Measurements from ENCODE around the gene SLC31A1.
"Not testable (repeated sequence)": the region's sequence is repeated elsewhere in the genome, so short reads cannot be mapped to it uniquely, and the experiment has no call there.

The SLC31A1 gene

DNA sequence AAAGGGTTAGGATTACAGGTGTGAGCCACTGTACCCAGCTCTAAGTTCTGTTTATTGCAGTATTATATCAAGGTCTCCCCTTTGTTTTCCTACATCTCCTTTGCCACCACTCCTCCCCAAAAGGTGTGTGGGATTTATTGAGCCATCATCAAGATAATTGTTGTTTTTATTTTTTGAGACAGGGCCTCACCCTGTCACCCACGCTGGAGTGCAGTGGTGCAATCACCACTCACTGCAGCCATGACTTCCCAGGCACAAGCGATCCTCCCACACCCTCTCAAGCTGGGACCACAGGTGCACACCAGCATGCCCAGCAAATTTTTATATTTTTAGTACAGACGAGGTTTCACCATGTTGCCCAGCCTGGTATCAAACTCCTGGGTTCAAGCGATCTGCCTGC is 24.6 kb downstream of the SLC31A1 start:
- Histone ChIP-seq H3K4me3 (no peak overlapping the region), H3K27ac (no peak overlapping the region)
- DNase-seq (ENCODE audit: low spot score): no peak
- TF ChIP-seq, protein P1, sequence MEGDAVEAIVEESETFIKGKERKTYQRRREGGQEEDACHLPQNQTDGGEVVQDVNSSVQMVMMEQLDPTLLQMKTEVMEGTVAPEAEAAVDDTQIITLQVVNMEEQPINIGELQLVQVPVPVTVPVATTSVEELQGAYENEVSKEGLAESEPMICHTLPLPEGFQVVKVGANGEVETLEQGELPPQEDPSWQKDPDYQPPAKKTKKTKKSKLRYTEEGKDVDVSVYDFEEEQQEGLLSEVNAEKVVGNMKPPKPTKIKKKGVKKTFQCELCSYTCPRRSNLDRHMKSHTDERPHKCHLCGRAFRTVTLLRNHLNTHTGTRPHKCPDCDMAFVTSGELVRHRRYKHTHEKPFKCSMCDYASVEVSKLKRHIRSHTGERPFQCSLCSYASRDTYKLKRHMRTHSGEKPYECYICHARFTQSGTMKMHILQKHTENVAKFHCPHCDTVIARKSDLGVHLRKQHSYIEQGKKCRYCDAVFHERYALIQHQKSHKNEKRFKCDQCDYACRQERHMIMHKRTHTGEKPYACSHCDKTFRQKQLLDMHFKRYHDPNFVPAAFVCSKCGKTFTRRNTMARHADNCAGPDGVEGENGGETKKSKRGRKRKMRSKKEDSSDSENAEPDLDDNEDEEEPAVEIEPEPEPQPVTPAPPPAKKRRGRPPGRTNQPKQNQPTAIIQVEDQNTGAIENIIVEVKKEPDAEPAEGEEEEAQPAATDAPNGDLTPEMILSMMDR (IDR thresholded peaks at IDR 0.05): no peak

DNA sequence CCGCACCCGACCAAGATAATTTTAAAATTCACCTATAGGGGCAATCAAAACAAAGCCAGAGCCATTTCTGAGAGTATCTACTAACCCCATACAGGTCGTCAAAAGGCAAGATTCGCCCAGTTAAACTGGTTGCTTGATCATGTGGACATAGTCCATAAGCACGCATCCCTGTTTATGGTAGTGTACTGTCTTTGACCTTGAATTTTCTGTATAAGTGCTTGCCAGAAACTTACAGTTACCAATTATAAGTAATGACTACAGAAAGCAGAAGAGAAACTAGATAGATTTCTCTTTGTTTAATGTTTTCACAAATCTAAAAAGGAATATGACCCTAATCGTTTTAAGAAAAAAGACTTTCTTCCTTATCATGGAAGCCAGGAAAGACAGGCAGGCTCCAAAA is 25.6 kb downstream of the SLC31A1 start:
- Histone ChIP-seq H3K4me3 (no peak overlapping the region), H3K27ac (no peak overlapping the region)
- no peak for DNase-seq (ENCODE audit: low spot score)
- TF ChIP-seq, protein P1 (IDR thresholded peaks at IDR 0.05): no peak

DNA sequence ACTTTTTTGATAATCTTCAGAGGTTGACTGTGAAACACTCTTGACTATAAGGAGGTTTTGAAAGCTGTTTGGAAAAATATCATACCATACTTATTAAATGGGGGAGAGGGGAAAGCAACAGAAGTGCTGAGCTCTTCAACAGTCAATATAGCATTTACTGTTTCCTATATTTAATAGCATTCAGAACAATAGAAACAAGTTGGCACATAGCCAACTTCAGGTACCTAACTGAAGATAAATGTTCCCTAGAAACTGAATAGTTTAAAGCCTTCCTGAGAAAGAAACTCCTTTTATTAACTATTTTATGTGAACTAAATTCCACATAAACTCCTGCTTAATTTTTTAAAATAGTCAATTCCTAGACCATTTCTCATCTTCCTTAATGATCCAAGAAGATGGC is 26.3 kb downstream of the SLC31A1 start:
- no peak for DNase-seq (ENCODE audit: low spot score)
- Histone ChIP-seq H3K4me3 (no peak overlapping the region), H3K27ac (no peak overlapping the region)
- TF ChIP-seq, protein P1 (IDR thresholded peaks at IDR 0.05): no peak

DNA sequence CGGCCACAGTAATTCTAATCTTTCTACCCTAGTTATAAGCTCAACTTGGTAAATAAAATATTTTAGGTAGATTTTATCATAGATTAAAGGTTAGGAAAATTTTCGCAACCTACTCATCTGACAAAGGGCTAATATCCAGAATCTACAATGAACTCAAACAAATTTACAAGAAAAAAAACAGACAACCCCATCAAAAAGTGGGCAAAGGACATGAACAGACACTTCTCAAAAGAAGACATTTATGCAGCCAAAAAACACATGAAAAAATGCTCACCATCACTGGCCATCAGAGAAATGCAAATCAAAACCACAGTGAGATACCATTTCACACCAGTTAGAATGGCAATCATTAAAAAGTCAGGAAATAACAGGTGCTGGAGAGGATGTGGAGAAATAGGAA is 28.3 kb downstream of the SLC31A1 start:
- DNase-seq (ENCODE audit: low spot score); H3K4me3 ChIP-seq: not testable (repeated sequence)

DNA sequence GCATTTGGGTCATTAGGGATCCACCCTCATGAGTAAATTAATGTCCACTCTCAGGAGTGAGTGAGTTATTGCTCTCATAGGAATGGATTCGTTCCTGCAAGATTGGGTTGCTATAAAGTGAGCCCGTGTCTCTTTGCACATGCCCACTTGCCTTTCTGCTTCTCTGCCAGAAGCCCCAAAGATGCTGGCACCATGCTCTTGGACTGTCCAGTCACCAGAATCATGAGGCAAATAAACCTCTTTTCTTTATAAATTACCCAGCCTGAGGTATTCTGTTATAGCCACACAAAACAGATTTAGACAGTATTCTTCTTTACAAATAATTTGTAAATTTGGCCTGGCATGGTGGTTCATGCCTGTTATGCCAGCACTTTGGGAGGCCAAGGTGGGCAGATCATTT is 29.5 kb downstream of the SLC31A1 start:
- Histone ChIP-seq H3K27ac (no peak overlapping the region), H3K4me3 (no peak overlapping the region)
- DNase-seq (ENCODE audit: low spot score): no peak
- TF ChIP-seq, protein P1 (IDR thresholded peaks at IDR 0.05): no peak

More for the DNA sequence above, 28.3 kb downstream of the SLC31A1 start:
- not testable (repeated sequence) for H3K27ac ChIP-seq

DNA sequence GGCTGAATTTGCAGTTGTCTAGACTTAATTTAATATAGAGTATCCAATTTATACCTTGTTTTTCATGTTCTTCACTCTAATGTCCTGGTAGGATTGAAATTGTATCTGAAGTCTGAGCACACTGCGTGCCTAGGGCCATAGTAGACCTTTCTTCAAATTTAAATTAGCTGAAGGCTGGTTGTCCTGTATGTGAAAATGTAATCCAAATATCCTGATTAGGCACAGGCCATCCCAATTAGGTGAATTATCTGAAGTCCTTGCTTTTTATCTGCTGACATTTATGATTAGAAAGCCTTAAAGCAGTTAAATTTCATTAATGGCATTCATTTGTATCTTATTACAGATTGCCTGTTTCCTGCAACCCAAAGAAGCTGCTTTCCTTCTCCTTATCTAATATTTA is 33.6 kb downstream of the SLC31A1 start:
- TF ChIP-seq, protein P1 (IDR thresholded peaks at IDR 0.05): no peak
- no peak overlapping the region for H3K27ac ChIP-seq
- DNase-seq (ENCODE audit: low spot score): no peak
- no peak overlapping the region for H3K4me3 ChIP-seq

DNA sequence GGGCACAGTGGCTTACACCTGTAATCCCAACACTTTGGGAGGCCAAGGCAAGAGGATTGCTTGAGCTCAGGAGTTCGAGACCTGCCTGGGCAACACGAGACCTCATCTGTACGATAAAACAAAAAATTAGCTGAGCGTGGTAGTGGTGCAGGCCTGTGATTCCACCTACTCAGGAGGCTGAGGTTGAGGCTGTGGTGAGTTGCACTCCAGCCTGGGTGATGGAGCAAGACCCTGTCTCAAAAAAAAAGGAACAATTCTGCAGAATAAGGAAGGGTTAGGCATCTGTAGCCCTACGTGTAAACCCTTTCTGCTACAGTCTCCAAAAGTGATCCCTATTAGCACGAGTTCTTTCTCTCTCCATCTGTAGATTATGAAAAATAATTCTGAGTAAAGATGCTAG is 34.1 kb downstream of the SLC31A1 start:
- DNase-seq (ENCODE audit: low spot score): no peak
- TF ChIP-seq, protein P1 (IDR thresholded peaks at IDR 0.05): no peak
- Histone ChIP-seq H3K27ac (no peak overlapping the region), H3K4me3 (no peak overlapping the region)

DNA sequence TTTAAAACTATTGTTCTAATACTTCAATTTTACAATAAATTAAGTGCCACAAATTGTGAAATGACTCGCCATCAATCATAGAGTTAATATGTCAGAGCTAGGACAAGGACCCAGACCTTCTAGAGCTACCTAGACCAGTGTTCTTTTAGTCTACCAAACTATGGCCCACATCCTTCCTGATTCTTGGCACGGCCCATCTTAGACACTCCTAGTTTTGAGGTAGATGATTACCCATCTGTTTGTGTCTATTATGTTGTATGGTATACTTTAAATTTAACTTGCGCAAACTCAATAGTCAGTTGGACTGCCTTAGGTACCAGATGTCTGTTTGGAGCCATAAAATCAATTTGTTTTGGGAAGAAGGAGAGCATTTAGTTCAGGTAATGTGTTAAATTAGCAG is 36.5 kb downstream of the SLC31A1 start:
- TF ChIP-seq, protein P1 (IDR thresholded peaks at IDR 0.05): no peak
- Histone ChIP-seq H3K4me3 (no peak overlapping the region), H3K27ac (no peak overlapping the region)
- DNase-seq (ENCODE audit: low spot score): no peak
